Left ventricle myocardium inferior (tissue), 1 donor: ENCODE measurements around the gene MYRIP. TPM values are rescaled to one million over a fixed set of nuclear protein-coding genes. Genes with fewer than 3 reads are reported as not detected.

Experiments
- DNase-seq: peaks from one replicate; pipeline ENCODE4 v3.0.0-alpha.2; 2020
- H3K27ac ChIP-seq: fragments of 200-600 bp; replicated peaks from 2 replicates; pipeline ENCODE4 v1.8.0; 2021
- H3K27me3 ChIP-seq: fragments of 200-600 bp; 2 replicates; pipeline ENCODE4 v1.8.0; 2021; ENCODE audit warnings: low read depth
- H3K36me3 ChIP-seq: fragments of 200-600 bp; 2 replicates; pipeline ENCODE4 v1.8.0; 2021
- H3K4me1 ChIP-seq: fragments of 200-600 bp; 2 replicates; pipeline ENCODE4 v1.8.0; 2021
- H3K4me3 ChIP-seq: fragments of 200-600 bp; 2 replicates; pipeline ENCODE4 v1.8.0; 2021; ENCODE audit warnings: mild to moderate bottlenecking, moderate library complexity
- H3K9me3 ChIP-seq: fragments of 200-600 bp; replicated peaks from 2 replicates; pipeline ENCODE4 v1.8.0; 2021
- intact Hi-C: fragments of 100-400 bp; cut with micrococcal nuclease; formaldehyde crosslinking; loops from one replicate; pipeline ENCODE4 v1.11.0; 2022
- total RNA-seq: library from RNA; stranded (reverse); fragmentation: NEBNext Ultra II Directional; extraction: Animal tissue kit (Norgen Biotek cat#: 25700); gene quantifications from one replicate; pipeline ENCODE4 v1.2.1, GENCODE V29; 2021
- TF ChIP-seq, protein P1 (sequence below): fragments of 200-600 bp; IDR thresholded peaks from 2 replicates; pipeline ENCODE4 v1.8.0; 2021; ENCODE audit warnings: antibody characterized with exemption, mild to moderate bottlenecking, borderline replicate concordance
- donor health status: DM: no; HTN: yes; CAD: no; lungs with severe emphysema.

Gene MYRIP
- total RNA-seq, 1 donor from 2014 or later: 1.5 TPM

DNA sequence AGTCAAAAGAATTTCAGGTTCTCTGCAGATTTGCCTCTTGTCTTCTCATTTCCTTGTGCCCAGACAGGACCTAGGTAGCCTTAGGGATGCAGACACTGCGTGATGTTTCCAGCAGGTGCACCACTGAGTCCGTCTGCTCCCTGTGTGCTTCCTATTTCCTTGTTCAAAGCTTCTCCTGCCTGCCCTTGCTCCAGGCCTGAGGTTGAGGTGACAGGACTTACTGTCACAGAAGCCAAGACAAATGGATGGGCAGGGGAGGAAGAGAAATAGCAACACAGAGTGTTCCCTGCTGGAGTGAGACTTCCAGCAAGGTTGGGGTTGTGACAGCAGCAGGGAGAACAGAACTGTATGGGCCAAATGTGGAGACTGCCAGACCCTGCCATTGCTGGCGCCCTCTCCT lies 199.4 kb downstream of the MYRIP start:
- Histone ChIP-seq H3K9me3 (no peaks in the 10 kb centered on the region), H3K27ac (no peak overlapping the region), H3K27me3 (no peaks in the 10 kb centered on the region), H3K36me3 (no peaks in the 10 kb centered on the region), H3K4me1 (no peaks in the 10 kb centered on the region), H3K4me3 (no peak overlapping the region)
- DNase-seq: no peak
- intact Hi-C loops: no loop called here
- TF ChIP-seq, protein P1, sequence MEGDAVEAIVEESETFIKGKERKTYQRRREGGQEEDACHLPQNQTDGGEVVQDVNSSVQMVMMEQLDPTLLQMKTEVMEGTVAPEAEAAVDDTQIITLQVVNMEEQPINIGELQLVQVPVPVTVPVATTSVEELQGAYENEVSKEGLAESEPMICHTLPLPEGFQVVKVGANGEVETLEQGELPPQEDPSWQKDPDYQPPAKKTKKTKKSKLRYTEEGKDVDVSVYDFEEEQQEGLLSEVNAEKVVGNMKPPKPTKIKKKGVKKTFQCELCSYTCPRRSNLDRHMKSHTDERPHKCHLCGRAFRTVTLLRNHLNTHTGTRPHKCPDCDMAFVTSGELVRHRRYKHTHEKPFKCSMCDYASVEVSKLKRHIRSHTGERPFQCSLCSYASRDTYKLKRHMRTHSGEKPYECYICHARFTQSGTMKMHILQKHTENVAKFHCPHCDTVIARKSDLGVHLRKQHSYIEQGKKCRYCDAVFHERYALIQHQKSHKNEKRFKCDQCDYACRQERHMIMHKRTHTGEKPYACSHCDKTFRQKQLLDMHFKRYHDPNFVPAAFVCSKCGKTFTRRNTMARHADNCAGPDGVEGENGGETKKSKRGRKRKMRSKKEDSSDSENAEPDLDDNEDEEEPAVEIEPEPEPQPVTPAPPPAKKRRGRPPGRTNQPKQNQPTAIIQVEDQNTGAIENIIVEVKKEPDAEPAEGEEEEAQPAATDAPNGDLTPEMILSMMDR: no peak

DNA sequence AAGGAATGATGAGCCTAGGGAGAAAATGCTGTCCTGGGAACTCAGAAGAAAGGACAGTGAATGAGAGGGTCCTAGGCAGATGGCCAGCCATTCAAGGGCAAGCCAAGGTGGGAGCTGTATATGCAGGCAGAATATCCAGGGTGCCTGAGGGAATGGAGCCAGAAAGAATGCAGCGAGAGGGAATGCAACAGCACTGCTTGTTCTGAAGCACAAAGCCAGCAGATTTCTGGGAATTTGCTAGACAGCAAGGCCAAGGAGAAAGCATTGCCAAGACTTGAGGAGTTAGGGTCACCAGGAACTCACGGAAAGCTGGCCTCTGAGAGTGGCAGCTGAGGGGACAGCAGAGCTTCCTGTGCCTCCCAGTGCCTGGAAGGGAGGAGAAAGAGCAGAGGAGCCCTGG lies 200.6 kb downstream of the MYRIP start:
- DNase-seq: no peak
- TF ChIP-seq, protein P1: no peak
- no peaks in the 10 kb centered on the region for H3K9me3 ChIP-seq
- H3K4me1 ChIP-seq: no peaks in the 10 kb centered on the region
- intact Hi-C loops: no loop called here
- H3K27me3 ChIP-seq: no peaks in the 10 kb centered on the region
- H3K36me3 ChIP-seq: no peaks in the 10 kb centered on the region
- H3K4me3 ChIP-seq: no peak overlapping the region
- no peak overlapping the region for H3K27ac ChIP-seq

DNA sequence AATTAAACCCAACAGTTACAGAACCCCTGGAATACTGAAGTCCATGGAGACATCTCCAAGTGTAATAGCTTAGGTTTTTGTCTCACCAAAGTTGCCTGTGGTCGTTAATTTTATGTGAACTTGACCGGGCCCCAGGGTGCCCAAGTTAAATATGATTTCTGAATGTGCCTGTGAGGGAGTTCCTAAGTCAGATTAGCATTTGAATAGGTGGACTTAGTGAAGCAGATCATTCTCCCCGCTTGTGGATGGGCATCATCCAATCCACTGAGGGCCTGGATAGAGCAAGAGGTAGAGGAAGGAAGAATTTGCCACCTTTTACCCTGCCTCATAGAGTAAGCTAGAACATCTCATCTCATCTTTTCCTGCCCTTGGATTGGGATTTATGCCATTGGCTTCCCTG lies 203.0 kb downstream of the MYRIP start:
- no peak overlapping the region for H3K4me3 ChIP-seq
- TF ChIP-seq, protein P1: no peak
- intact Hi-C loops: no loop called here
- no peaks in the 10 kb centered on the region for H3K4me1 ChIP-seq
- DNase-seq: no peak
- no peaks in the 10 kb centered on the region for H3K9me3 ChIP-seq
- H3K27me3 ChIP-seq: no peaks in the 10 kb centered on the region
- no peaks in the 10 kb centered on the region for H3K36me3 ChIP-seq
- H3K27ac ChIP-seq: no peak overlapping the region

DNA sequence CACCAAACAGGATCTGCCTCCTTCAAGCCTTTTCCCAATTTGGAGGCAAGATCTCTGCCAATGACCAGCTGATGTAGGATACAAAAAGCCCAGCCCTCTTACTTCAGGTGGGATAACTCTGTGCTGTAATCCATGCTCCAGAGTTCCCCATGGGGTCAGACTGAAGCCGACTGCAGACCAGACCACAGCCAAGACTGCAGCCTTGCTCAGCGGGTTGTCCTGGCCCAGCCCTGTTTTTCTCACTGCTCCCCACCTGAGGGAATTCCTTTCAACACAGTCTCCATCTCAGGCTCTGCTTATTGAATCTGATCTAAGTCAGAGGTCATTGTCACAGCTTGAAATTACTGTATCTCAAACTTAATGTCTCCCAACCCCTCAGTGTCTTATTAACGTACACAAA lies 207.0 kb downstream of the MYRIP start:
- TF ChIP-seq, protein P1: no peak
- Histone ChIP-seq H3K36me3 (no peaks in the 10 kb centered on the region), H3K9me3 (no peaks in the 10 kb centered on the region), H3K27me3 (no peaks in the 10 kb centered on the region), H3K27ac (no peak overlapping the region), H3K4me1 (peaks cover 10% of the 10 kb centered on the region), H3K4me3 (no peak overlapping the region)
- intact Hi-C loops: no loop called here
- no peak for DNase-seq

DNA sequence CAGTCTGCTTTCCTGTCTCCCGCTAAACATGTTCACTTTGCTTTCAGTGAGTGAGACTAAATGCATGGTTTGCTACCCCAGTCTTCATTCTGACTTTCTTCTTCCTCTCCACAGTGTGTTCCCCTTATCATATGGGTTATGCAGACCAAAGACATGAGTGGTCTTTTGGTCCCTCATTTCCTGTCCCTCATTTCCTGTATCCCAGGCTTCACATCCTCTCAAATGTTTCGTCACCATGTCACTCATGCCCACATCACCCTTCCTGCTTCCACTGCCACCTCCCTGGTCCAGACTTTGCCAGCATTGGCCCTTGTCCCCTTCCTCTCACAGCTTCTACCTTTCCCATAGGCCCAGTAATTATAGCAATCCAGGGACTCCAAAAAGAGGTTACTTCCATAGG lies 209.0 kb downstream of the MYRIP start:
- Histone ChIP-seq H3K27ac (no peak overlapping the region), H3K4me1 (peaks cover 14% of the 10 kb centered on the region), H3K27me3 (no peaks in the 10 kb centered on the region), H3K36me3 (no peaks in the 10 kb centered on the region), H3K9me3 (no peaks in the 10 kb centered on the region), H3K4me3 (no peak overlapping the region)
- TF ChIP-seq, protein P1: no peak
- intact Hi-C loops: no loop called here
- no peak for DNase-seq

DNA sequence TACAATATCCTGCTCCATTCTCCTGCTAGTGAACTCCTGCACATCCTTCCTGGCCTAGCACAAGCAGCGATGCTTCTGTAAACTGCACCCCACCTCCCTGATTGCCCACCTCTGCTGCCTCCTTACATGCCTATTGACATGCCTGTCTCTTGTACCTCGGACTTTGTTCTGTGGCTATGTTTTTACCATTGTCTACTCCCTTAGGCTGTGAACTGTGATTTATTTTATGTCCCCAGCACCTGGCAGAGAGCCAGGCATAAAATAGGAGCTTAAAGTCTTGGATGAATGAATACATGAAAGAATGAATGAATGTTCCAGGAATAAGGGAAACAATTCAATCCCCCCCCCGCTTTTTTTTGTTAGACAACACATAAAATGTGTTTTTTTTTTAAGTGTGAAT lies 210.0 kb downstream of the MYRIP start:
- Histone ChIP-seq H3K4me1 (peaks cover 14% of the 10 kb centered on the region), H3K9me3 (no peaks in the 10 kb centered on the region), H3K27me3 (no peaks in the 10 kb centered on the region), H3K27ac (no peak overlapping the region), H3K4me3 (no peak overlapping the region), H3K36me3 (no peaks in the 10 kb centered on the region)
- DNase-seq: no peak
- intact Hi-C loops: no loop called here
- TF ChIP-seq, protein P1: no peak
